HG03060 (cell line): Measurements from ENCODE around the gene VAV1.
A peak's percentile ranks its signal among the peaks of the same experiment; 100 is the strongest.
"Not testable (repeated sequence)": the region's sequence is repeated elsewhere in the genome, so short reads cannot be mapped to it uniquely, and the experiment has no call there.

ENCODE experiments used
- ATAC-seq: cut with Tn5 transposase; IDR thresholded peaks from one replicate; pipeline ENCODE4 v1.9.1; 2021; ENCODE audit warnings: low read depth, moderate number of reproducible peaks; ENCODE audit not compliant: unreplicated experiment

Gene VAV1

GRCh38 chr19:6778386-6778785 is 5.9 kb downstream of the VAV1 start:
- no peak for ATAC-seq

- ATAC-seq: no peak
Observed at GRCh38 chr19:6779206-6779605, 6.7 kb downstream of the VAV1 start.

GRCh38 chr19:6787393-6787792 is 14.9 kb downstream of the VAV1 start:
- ATAC-seq: no peak

- no peak for ATAC-seq
Observed at GRCh38 chr19:6788896-6789295, 16.4 kb downstream of the VAV1 start.

GRCh38 chr19:6790194-6791128 is 18.0 kb downstream of the VAV1 start:
- no peak for ATAC-seq

GRCh38 chr19:6791237-6791636 is 18.7 kb downstream of the VAV1 start:
- ATAC-seq: no peak

GRCh38 chr19:6793411-6793810 is 20.9 kb downstream of the VAV1 start:
- no peak for ATAC-seq

- ATAC-seq: no peak
Observed at GRCh38 chr19:6793973-6794372, 21.5 kb downstream of the VAV1 start.

GRCh38 chr19:6794686-6795431 is 22.4 kb downstream of the VAV1 start:
- no peak for ATAC-seq

GRCh38 chr19:6796278-6796677 is 23.8 kb downstream of the VAV1 start:
- no peak for ATAC-seq

GRCh38 chr19:6797646-6798045 is 25.1 kb downstream of the VAV1 start:
- no peak for ATAC-seq

GRCh38 chr19:6800160-6800790 is 27.8 kb downstream of the VAV1 start:
- ATAC-seq: not testable (repeated sequence)

- ATAC-seq: no peak
Observed at GRCh38 chr19:6800991-6801484, 28.5 kb downstream of the VAV1 start.

GRCh38 chr19:6801485-6802086 is 29.1 kb downstream of the VAV1 start:
- ATAC-seq: peak; percentile 23

GRCh38 chr19:6802336-6803035 is 30.0 kb downstream of the VAV1 start:
- ATAC-seq: peak; percentile 36

GRCh38 chr19:6803036-6803404 is 30.5 kb downstream of the VAV1 start:
- ATAC-seq: no peak

GRCh38 chr19:6806488-6806887 is 34.0 kb downstream of the VAV1 start:
- ATAC-seq: no peak

GRCh38 chr19:6807291-6807690 is 34.8 kb downstream of the VAV1 start:
- ATAC-seq: no peak

- no peak for ATAC-seq
Observed at GRCh38 chr19:6808494-6808893, 36.0 kb downstream of the VAV1 start.

GRCh38 chr19:6809262-6809661 is 36.8 kb downstream of the VAV1 start:
- no peak for ATAC-seq
